Endodermal cell (in vitro differentiated cells): ENCODE data around the gene RPL29. TPM values are rescaled to one million over a fixed set of nuclear protein-coding genes. Genes with fewer than 3 reads are reported as not detected.

Experiments
- DNase-seq: peaks from one replicate; pipeline ENCODE4 v3.0.0-alpha.2; 2017
- H3K27ac ChIP-seq: 2 replicates; pipeline ENCODE4 v1.5.1; 2013; ENCODE audit warnings: mild to moderate bottlenecking, low read depth, low read length, moderate library complexity
- H3K27me3 ChIP-seq: 2 replicates; pipeline ENCODE4 v1.6.1; 2013; ENCODE audit warnings: mild to moderate bottlenecking, low read length, moderate library complexity; ENCODE audit not compliant: insufficient read depth, control insufficient read depth, poor library complexity, severe bottlenecking
- H3K36me3 ChIP-seq: 2 replicates; pipeline ENCODE4 v1.7.0; 2013; ENCODE audit warnings: mild to moderate bottlenecking, low read length, moderate library complexity; ENCODE audit not compliant: control insufficient read depth, insufficient read depth
- H3K4me1 ChIP-seq: one replicate; pipeline ENCODE4 v1.7.0; 2013; ENCODE audit warnings: low read length; ENCODE audit not compliant: control insufficient read depth, insufficient read depth
- H3K4me3 ChIP-seq: 2 replicates; pipeline ENCODE4 v1.5.1; 2013; ENCODE audit warnings: mild to moderate bottlenecking, low read length, moderate library complexity
- H3K9ac ChIP-seq: 2 replicates; pipeline ENCODE4 v1.6.1; 2013; ENCODE audit warnings: mild to moderate bottlenecking, low read length, moderate library complexity; ENCODE audit not compliant: poor library complexity, severe bottlenecking; ENCODE audit errors: extremely low read depth
- H3K9me3 ChIP-seq: 2 replicates; pipeline ENCODE4 v1.6.1; 2013; ENCODE audit warnings: mild to moderate bottlenecking, low read length, moderate library complexity; ENCODE audit not compliant: control insufficient read depth
- H3K27ac Mint-ChIP-seq: 2 replicates; pipeline ENCODE4 v1.8.0; 2020; ENCODE audit warnings: mixed read lengths
- H3K27me3 Mint-ChIP-seq: 2 replicates; pipeline ENCODE4 v1.8.0; 2021; ENCODE audit warnings: mild to moderate bottlenecking, mixed read lengths; ENCODE audit not compliant: insufficient read depth
- H3K36me3 Mint-ChIP-seq: 2 replicates; pipeline ENCODE4 v1.8.0; 2020; ENCODE audit warnings: low read depth, mixed read lengths
- H3K4me1 Mint-ChIP-seq: 2 replicates; pipeline ENCODE4 v1.8.0; 2020; ENCODE audit warnings: mixed read lengths
- H3K4me3 Mint-ChIP-seq: 2 replicates; pipeline ENCODE4 v1.8.0; 2020; ENCODE audit warnings: mild to moderate bottlenecking, moderate library complexity, mixed read lengths
- H3K9me3 Mint-ChIP-seq: 2 replicates; pipeline ENCODE4 v1.8.0; 2020; ENCODE audit warnings: mild to moderate bottlenecking, mixed read lengths
- WGBS, 2 experiments: methylation state at CpG; one replicate each; pipeline versions ENCODE4 v1.1.5 to v1.1.7; 2013; ENCODE audit warnings: missing lambda C conversion rate in 2 of 2, mixed read lengths in 1 of 2; ENCODE audit not compliant: insufficient coverage in 1 of 2, insufficient read length in 1 of 2; 5-methylcytosine and 5-hydroxymethylcytosine counted together
- total RNA-seq, 2 donors: library from RNA; stranded (reverse); fragmentation: NEBNext Ultra II Directional in 1 of 2; extraction: Animal tissue kit (Norgen Biotek cat#: 25700) in 1 of 2; gene quantifications; 2 replicates in 1 of 2; 3 replicates in 1 of 2; pipeline ENCODE4 v1.2.1, GENCODE V29; 2021
- TF ChIP-seq, protein P1 (sequence below): fragments of 200-600 bp; sonication (generic); conservative IDR thresholded peaks from 2 replicates; pipeline ENCODE4 v1.5.0; 2021; ENCODE audit warnings: antibody characterized with exemption, mild to moderate bottlenecking

The RPL29 gene
- total RNA-seq, 2 donors from 2014 or later = 1,325 to 1,600 TPM

DNA sequence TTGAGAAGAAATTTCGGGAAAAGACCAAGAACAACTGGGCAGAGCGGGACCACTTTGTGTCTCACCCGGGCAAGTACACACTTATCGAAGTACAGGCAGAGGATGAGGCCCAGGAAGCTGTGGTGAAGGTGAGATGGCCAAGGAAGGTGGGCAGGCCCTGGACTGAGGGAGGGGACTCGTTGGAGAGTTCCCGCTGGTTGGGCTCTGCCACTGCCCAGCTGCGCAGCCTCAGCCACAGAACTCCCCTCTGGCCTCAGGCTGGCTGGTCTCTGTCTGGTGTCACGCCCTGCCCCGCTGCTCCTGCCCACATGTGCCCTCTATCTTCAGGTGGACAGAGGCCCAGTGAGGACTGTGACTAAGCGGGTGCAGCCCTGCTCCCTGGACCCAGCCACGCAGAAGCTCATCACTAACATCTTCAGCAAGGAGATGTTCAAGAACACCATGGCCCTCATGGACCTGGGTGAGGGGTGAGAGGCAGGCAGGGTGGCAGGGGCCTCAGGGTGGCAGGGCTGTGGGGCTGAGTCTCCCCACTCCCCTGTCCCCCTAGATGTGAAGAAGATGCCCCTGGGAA lies 51.2 kb downstream of the RPL29 start:
- DNase-seq = no peak
- 93% methylated on average over 7 to 11 of the region's 11 CpGs for WGBS, 2 experiments
- peaks cover 15% of the 10 kb centered on the region for H3K27me3 Mint-ChIP-seq

More for the DNA sequence above, 51.2 kb downstream of the RPL29 start:
- no peaks in the 10 kb centered on the region for H3K9me3 Mint-ChIP-seq
- Histone ChIP-seq H3K9me3 (no peaks in the 10 kb centered on the region), H3K36me3 (peaks cover 2% of the 10 kb centered on the region), H3K27me3 (peaks cover 14% of the 10 kb centered on the region), H3K9ac (no peak overlapping the region), H3K27ac (no peak overlapping the region), H3K4me1 (peaks cover 6% of the 10 kb centered on the region), H3K4me3 (no peak overlapping the region)
- peaks cover 19% of the 10 kb centered on the region for H3K4me1 Mint-ChIP-seq
- peaks cover 9% of the 10 kb centered on the region for H3K36me3 Mint-ChIP-seq
- no peak overlapping the region for H3K27ac Mint-ChIP-seq
- TF ChIP-seq, protein P1, sequence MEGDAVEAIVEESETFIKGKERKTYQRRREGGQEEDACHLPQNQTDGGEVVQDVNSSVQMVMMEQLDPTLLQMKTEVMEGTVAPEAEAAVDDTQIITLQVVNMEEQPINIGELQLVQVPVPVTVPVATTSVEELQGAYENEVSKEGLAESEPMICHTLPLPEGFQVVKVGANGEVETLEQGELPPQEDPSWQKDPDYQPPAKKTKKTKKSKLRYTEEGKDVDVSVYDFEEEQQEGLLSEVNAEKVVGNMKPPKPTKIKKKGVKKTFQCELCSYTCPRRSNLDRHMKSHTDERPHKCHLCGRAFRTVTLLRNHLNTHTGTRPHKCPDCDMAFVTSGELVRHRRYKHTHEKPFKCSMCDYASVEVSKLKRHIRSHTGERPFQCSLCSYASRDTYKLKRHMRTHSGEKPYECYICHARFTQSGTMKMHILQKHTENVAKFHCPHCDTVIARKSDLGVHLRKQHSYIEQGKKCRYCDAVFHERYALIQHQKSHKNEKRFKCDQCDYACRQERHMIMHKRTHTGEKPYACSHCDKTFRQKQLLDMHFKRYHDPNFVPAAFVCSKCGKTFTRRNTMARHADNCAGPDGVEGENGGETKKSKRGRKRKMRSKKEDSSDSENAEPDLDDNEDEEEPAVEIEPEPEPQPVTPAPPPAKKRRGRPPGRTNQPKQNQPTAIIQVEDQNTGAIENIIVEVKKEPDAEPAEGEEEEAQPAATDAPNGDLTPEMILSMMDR = no peak
- H3K4me3 Mint-ChIP-seq = no peak overlapping the region

Other genes starting within 250 kb of the RPL29 start
- not detected for gene IQCF6, start 216.7 kb downstream of the RPL29 start, total RNA-seq
- not detected for gene IQCF2, start 134.3 kb downstream of the RPL29 start, total RNA-seq
- not detected for gene IQCF5, start 120.3 kb downstream of the RPL29 start, total RNA-seq
- under 1 TPM in 1 of 2 donors, not detected in 1; 0.53 TPM for gene IQCF1, start 92.5 kb downstream of the RPL29 start, total RNA-seq
- gene RRP9, start 54.0 kb downstream of the RPL29 start, total RNA-seq = 10 to 100 TPM; 38.6 to 89.3 TPM
- gene PARP3, start 53.5 kb downstream of the RPL29 start, total RNA-seq = 1 to 10 TPM; 4.5 to 5.7 TPM
- under 1 TPM; 0.40 to 0.44 TPM for gene GPR62, start 40.5 kb downstream of the RPL29 start, total RNA-seq
- gene PCBP4, start 28.4 kb downstream of the RPL29 start, total RNA-seq = 10 to 100 TPM; 54.1 to 68.1 TPM
- gene ABHD14B, start 21.8 kb downstream of the RPL29 start, total RNA-seq = 10 to 100 TPM; 11.4 to 12.9 TPM
- gene ABHD14A, start 20.8 kb downstream of the RPL29 start, total RNA-seq = 10 to 100 TPM in 1 of 2 donors, 1 to 10 TPM in 1; 9.6 to 10.1 TPM
- gene ACY1, start 12.4 kb downstream of the RPL29 start, total RNA-seq = 10 to 100 TPM; 58.2 to 69.4 TPM
- 10 to 100 TPM; 14.2 to 16.7 TPM for gene DUSP7, start 60.7 kb upstream of the RPL29 start, total RNA-seq
- gene POC1A, start 158.5 kb upstream of the RPL29 start, total RNA-seq = 10 to 100 TPM; 19.7 to 24.0 TPM
- 10 to 100 TPM; 33.6 to 50.1 TPM for gene ALAS1, start 202.3 kb upstream of the RPL29 start, total RNA-seq
- gene TLR9, start 229.8 kb upstream of the RPL29 start, total RNA-seq = under 1 TPM in 1 of 2 donors, not detected in 1; 0.11 TPM
- gene TWF2, start 243.3 kb upstream of the RPL29 start, total RNA-seq = 10 to 100 TPM; 40.7 to 41.9 TPM
- gene PPM1M, start 249.9 kb upstream of the RPL29 start, total RNA-seq = 1 to 10 TPM; 6.7 to 6.8 TPM